Dedifferentiated amniotic fluid mesenchymal stem cell (primary cell): ENCODE measurements around the gene OR2H2.

ENCODE experiments used
- DNase-seq: peaks from one replicate; pipeline ENCODE4 v3.0.0-alpha.2; 2016; ENCODE audit errors: extremely low spot score

OR2H2 gene

DNA sequence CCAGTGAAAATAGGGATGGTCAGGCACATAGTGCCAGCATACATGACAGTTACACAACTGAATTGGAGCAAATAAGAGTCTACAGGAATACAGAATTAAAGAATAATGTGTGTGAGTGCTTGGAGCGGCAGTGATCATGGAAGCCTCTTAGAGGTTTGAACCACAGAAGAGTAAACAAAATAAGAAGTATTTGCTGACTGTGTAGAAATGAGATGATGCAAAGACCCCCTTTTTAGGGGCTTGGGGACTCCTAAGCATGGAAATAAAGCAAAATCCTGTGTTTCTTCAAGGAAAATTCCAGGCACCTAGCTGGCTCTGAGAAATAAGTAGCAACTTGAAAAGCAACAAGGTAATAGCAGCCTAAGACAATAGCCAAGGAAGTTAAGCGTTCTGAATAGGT, 6.8 kb downstream of the OR2H2 start:
- no peak for DNase-seq

DNA sequence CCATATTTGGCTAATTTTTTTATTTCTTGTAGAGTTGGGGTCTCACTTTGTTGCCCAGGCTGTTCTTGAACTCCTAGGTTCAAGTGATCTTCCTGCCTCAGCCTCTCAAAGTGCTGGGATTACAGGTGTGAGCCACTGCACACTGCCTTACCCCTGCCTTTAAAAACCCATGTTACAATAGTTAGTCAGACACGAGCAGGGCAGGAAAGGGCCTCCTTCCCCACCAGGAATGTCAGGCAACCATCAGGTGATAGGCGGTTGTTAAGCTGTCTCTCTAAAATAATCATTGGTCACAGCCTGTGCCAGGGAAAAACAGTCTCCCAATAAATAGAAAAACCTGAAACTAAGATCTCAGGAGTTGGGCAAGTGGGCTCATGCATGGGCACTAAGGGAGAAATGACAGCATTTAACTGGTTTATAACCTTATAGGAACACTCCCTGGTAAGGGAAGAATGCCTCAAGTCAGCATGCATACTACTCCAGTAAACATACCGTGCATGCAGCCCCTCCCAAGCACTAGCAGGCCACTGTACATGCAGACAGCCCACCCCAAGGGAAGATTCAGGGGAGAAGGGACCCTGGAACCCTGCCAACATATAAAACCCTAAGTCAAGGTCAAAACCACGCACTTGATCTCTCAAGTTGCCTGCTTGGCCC, 8.4 kb downstream of the OR2H2 start:
- DNase-seq = no peak

DNA sequence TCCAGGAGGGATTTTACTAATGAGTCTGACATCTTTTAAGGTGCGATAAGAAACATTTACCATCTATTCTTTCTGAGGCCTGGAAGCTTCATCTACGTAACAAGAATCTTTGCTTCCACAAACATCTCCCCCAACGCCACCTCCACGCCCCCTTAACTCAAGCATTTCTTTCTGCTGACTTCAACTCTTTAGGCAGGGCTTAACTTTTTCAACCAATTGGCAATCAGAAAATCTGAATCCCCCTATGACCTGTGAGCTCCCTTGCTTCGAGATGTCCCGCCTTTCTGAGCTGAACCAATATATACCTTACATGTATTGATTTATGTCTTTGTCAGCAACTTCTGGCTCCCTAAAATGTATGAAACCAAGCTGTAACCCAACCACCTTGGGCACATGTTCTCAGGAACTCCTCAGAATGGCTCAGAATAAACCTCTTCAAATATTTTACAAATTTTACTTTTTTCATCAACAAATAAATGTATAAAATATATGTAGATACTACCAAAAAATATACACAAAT, 11.5 kb downstream of the OR2H2 start:
- no peak for DNase-seq

DNA sequence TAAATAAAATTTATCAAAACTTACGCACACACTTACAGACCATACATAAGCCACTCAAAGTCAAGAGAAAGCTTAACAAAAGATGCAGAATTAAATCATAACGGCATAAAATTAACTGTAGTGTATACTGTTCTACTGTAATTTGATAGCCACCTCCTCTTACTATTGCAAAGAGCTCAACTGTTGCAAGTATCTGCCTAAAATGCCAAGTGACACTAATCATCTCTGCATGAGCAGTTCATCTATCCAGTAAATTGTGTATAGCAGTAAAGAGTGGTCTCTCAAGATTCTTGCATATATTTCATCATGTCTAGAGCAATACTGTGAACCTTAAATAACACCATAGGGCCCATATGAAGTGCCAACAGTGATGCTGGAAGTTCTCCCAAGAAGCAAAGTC, 12.3 kb downstream of the OR2H2 start:
- no peak for DNase-seq

DNA sequence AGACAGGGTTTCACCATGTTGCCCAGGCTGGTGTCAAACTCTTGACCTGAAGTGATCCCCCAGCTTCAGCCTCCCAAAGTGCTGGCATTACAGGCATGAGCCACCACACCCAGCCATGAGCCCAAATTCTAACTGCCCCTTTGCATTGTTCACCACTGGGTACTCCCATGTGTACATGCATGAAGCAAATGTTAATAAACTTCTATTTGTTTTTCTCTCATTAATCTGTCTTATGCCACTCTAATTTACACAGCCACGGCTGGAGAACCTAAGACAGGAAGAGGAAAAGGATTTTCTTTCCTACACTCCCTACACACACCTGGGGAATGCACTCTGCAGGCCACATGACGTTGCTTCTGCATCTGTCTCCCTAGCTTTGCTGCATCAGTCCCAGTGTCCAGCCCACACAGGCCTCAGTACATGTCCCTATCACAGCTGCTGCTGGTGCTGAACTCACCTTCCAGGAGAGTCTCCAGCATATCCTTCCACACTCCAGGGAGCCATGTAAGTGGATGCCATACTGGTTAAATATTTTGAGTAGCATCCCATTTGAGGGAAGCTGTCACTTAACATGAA, 13.3 kb downstream of the OR2H2 start:
- no peak for DNase-seq

DNA sequence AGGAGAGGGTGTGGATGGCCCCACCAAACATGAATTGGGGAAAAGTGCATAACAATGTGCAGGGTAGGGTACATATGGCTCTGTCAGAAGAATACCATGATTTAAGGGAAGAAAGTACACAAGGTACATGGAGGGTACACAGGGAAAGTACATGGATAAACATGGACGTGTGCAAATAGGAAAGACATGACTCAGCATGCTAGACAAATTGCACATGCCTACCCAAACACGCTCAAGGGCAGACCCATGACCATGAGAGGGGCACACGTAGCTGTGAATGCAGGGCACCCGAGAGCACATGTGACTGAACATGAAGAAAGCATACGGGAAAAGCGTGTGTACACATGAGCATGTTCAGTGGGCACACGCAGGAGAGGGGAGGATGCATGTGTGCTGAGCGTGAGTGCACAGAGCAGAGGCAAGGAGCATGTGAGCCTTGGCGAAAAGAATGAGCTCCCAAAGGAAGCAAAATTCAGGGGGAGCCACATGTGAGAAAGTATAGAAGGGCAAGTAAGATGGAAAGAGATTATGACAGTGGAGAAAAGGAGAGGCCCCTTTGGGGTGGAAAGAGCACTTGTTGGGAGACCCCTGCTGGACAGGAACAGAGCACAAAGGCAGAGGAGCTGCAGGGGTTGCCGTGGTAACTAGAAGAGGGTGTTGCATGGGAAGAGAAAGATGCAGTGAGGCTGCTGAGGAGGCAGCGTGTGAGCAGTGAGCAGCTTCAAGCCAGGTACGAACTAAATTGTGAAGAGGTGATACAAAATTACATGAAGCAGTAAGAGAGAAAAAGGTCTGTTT, 17.8 kb downstream of the OR2H2 start:
- DNase-seq = no peak

DNA sequence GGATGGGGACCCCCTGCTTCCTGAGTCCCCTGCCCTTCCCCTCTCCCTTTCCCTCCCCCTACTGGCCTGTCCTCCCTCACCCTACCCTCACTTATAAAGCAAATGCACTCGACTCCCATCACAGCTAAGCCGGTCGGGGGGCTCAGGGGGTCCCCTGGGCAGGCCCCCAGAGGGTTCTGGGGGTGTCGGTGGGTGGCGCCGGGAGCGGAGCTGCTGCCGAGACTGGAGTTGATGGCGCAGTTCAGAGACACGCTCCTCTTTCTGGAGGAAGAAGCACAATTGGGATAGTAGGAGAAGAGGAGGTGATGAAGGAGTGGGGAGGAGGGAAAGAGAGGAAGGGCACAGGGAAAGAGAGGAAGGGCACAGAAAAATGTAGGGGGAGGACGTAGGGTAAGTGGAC, 18.5 kb downstream of the OR2H2 start:
- no peak for DNase-seq

DNA sequence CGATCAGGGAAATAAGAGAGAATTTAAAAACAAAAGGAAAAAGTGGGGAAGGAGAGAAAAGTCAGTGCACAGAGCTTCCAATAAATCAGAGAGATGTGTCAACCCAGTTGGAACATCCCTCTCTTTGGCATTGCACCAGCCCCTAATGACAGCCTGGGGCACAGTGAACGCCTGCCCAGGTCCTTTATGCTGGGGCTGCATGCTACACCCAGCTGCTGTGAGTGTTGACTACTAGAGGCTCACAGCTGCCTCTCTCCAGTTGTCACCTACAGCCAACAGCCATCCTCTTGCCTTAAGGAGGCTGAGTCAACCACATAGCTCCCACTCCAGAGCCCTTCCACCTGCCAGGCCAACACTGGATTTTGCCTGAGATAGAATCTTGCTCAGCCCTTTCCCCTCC, 19.0 kb downstream of the OR2H2 start:
- DNase-seq = no peak

DNA sequence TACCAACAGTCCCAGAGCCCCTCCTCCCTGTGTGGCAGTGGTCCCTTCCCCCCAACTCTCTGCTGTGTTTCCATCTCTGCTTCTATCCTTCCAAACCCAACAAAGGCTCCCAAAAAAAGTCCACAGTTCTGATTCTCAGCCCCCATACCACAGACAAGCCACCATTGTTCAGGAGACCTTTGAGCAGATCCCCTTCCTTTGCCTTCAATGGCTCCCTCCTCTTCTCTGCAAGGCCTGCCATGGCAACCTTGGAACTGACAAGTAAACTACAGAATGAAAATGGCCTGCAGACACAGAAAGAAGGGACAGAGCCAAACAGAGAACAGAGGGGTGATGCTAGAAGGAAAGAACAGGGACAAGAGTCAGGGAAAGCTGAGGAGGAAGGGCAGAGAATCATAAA, 23.2 kb downstream of the OR2H2 start:
- DNase-seq = no peak

DNA sequence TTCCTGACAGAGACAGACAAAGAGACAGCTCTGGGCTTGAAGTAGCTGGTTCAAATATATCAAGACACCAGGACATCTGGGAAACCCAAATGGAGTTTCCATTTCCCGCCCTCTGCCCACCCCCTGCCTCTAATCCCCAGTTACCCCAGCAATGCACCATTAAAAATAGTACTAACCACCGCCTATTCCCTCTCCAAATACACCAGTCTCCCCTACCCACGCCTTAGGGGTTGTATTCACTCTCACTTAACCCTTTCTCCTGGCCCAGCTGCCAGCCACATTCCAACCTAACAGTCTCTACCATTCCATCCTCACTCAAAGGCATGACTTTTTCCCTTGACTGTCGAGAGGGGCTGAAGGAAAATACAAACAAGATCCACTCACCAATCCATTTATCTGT, 25.6 kb downstream of the OR2H2 start:
- no peak for DNase-seq

DNA sequence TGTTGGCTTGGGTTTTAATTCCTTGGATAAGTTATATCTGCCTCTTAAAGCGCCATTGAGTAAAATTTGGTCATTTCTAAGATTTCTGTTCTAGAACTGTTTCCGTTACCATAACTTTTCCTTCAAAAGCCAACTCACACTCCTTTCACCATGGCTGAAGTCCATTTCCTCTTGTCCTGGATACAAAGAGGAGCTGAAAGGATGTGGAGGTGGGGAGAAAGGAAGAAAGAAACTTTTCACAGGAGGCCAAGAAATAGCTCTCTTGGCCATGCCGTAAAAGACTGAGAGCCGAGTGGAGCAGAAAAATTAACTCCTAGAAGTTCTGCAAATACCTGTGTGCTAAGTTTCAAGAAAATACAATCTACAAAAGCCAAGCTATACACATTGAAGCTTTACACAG, 26.5 kb downstream of the OR2H2 start:
- no peak for DNase-seq

DNA sequence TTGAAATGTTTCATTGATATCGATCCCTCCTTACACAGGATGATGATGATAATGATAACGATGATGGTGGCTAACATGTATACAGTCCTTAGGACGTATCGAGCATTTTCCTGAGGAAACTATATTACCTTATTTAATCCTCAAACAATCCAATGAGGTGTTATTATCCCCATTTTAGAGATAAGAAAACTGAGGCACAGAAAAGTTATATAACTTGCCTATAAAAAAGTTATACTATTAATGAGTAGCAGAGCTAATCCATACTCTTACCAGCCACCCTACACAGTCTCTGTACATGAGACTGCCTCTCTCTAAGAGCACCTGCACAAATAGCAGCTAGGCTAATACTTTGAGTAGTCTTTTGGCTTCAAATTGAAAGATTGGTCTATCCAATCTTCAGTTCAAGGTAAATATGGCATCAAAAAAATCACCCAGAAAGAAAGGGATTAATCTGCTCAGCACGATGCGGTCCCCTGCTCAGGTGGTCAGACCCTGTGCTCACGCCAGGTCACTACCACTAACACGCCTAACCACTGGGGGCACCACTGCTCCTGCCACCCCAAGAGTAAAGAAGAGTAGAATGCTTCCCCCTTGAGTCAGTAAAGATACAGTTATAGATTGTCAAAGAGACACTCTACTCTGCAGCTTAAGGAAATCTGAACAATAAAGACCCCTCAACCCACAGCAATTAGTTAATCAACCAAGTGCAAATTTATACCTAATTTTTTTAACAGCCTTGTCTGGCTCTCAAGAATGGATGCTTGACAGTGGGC, 33.0 kb downstream of the OR2H2 start:
- DNase-seq = no peak

DNA sequence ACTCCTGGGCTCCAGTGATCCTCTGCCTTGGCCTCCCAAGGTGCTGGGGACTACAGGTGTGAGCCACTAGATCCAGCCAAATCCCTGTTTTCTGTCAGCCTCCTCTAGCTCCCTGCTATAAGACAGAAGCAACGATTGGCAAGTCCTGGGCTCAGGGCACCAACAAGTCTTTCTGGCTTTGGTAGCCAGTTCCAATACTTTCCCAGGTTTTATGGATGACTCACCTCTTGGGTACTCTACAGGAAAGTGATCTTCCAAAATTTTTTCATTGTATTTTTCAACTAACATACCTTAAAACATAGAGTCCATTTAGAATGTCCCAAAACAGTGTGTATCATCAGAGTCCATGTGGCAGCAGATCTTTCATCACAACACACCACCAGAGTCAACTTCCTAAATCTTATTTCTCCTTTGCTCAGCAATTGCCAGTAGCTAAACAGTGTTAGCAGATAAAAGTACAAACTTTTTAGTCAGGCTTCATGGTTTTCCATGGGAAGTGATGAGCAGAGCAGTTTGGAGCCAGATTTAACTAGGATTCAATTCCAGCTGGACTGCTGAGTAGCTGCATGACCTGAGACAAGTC, 34.7 kb downstream of the OR2H2 start:
- DNase-seq = no peak

DNA sequence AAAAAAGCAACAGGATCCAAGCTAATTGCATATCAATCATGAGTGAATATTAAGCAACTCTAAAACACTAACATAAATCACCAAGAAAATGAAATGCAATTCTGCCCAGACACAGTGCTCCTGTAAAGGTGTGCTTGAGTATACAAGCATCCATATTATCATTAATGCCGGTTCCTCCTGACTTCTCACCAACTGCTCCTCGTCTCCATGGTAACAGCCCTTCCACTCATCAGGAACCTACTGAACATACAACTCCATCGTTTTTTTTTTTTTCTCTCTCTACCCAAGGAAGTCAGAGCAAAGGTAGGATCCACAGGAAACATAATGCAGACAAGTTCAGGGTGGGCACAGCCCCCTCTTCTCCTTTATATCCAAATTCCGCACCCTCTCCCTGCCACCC, 35.7 kb downstream of the OR2H2 start:
- DNase-seq = no peak

DNA sequence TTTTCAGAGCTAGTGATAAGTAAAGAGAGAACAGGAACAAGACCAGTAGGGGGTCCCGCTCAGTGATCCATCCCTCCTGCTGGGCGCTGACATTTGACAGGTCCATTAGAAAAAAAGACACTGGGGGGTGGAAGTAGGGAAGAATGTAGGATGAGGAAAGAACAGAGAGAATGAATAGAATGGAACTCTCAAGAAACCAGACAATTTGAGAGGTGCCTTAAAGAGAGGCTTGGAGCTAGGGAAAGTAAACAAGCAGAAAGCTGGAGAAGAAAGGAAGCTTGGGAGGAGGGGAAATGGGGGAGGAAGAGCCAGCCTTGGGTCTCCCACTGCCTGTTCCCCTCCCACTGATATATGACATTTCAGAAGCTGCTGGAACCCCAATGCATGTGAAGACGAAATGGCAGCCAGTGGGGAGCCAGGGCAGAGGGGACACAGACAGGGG, 39.6 kb downstream of the OR2H2 start:
- DNase-seq = no peak

DNA sequence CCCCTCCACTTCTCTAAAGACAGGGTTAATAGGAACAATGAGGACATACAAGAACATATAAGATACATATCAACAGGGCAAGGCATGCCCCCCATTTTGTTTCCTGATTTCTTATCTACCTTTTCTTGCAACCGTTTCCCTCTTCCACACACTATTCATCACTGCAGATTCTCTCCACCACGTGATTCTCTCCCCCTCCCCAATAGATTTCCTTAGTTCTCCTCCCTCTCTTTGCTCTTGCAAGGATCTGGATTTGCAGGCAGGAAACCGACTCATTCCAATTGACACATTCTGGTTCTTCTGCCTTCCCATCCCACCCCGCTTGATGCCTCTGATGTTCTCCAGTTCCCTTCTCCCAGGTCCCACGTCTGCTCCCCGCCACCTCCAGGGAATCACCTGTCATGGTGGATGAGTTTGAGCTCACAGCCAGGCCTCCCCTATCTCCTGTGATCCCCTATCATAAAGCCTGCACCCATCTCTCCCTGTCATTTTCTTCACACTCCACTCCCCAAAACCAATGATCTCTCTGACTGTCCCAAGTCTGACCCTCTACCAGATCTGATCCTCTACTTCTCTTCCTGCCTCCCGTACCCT, 40.5 kb downstream of the OR2H2 start:
- no peak for DNase-seq

DNA sequence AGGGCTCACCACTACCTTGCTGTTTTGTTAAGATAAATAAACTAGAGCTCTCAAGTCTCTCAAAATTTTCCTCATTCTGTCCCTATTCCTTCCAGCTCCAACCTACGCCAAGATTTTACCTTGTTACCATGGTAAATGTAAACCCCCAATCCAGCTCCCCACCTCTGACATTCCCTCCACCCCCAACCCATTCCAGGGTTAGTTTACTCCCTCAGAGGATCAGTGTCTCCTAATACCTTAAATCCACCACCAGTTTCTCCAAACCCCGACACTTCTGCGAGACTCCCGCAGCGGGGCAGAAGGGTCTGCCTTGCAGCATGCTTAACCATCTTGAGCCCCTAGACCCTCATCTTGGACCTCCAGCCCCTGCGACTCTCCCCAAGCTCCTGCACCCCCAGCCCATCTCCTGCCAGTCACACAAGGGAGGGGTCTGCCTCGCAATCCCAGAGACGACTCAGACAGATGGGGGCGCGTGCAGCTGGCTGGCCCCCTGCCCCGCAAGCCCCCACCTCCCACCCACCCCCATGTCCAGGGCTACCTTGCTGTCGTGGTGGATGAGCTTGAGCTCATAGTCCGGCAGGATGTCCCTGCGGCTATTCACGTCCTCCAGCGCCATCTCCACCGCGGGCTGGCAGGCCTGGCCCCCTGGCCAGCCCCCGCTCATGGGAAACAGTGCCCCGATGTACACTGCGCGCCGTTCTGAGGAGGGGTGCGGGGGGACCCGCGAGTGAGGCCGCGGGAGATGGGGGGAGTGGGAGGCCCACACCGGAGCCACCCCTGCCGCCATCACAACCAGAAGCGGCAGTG, 42.2 kb downstream of the OR2H2 start:
- no peak for DNase-seq

DNA sequence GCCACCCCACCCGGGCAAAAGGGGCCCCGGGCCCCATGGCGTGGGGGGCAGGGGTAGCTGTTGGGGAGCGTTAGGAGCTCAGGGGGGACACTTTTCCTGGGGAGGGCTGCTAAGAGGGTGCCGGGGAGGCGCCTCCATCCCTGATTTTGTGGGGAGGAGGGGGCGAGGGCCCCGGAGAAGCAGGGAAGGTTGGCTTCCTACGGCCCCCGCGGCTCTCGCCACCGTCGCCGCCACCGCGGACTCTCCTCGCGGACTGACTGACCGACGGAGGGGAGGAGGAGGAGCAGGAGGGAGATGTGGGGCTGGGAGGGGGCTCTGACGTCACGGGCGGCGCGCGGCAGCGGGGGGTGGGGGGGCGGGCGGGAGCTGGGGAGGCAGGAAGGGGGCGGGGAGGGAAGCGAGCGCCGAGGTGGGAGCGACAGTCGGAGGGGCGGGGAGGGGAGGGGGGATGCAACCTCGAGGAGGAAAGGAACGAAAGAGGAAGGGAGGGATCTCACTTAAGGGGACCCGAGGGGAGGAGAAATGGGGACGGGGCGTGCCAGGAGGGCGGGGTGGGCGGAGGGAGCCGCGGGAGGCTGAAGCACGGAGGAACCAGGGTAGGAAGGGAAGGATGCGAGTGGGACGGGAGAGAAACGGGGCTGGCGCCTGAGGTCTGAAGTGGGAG, 43.0 kb downstream of the OR2H2 start:
- peak; percentile 33 for DNase-seq

DNA sequence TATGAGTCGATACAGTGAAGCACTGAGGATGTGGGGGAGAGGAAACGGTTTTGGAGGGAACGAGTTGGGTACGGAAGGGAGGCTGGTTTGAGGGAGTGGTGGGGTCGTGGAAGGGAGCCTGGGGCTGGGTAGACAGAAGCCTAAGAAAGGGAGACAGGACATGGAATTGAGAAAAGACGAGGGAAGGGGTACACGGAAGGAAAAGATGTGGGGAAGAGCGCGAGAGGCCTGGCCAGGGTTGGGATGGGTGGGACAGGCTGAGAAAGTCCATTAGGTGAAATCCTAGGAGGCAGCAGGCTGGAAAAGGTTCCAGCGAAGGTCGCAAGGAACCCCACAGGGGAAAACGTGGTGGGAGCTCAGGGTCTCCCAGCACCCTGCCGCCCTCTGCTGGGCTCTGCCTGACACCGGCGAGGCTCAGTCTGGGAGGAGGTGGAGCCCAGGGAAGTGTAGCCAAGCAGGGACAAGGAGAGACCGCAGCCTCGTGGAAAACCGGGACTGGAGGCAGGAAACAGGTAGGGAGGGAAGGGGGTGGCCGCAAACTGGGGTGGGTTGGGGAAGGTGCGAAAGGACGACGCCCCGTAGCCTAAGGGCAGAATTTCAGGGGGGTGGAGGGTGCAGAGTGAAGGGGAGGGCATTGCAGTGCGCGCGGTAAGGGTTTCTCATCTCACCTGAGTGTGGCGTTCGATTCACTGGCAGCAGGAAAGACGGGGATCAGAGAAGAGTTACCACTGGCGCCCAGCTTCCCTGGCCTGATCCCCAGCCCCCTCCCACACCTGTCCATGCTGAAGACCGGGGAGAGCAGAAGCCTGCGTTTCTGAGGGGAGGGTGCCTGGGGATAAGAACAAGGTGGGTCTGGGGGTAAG, 43.7 kb downstream of the OR2H2 start:
- peak; percentile 57 for DNase-seq
